Neural progenitor cell (in vitro differentiated cells): ENCODE measurements around the gene KCNK1. TPM values are rescaled to one million over a fixed set of nuclear protein-coding genes. Genes with fewer than 3 reads are reported as not detected.

Experiments used
- DNase-seq: peaks from one replicate; pipeline ENCODE4 v3.0.0-alpha.2; 2016; ENCODE audit warnings: low spot score
- H2AFZ ChIP-seq: fragments of 200-600 bp; sonication (generic); replicated peaks from 2 replicates; pipeline ENCODE4 v1.6.1; 2016; ENCODE audit warnings: antibody characterized with exemption
- H3F3A ChIP-seq: fragments of 200-600 bp; sonication (generic); 2 replicates; pipeline ENCODE4 v1.6.1; 2016; ENCODE audit warnings: antibody characterized with exemption, low read depth
- H3K27ac ChIP-seq: fragments of 200-600 bp; sonication (generic); 2 replicates; pipeline ENCODE4 v1.5.1; 2016; ENCODE audit warnings: mild to moderate bottlenecking
- H3K27me3 ChIP-seq: fragments of 200-600 bp; sonication (generic); 2 replicates; pipeline ENCODE4 v1.6.1; 2016; ENCODE audit warnings: mild to moderate bottlenecking, moderate library complexity
- H3K36me3 ChIP-seq: fragments of 200-600 bp; sonication (generic); 2 replicates; pipeline ENCODE4 v1.5.1; 2016
- H3K4me1 ChIP-seq: fragments of 200-600 bp; sonication (generic); 2 replicates; pipeline ENCODE4 v1.6.1; 2016; ENCODE audit warnings: mixed run types
- H3K4me2 ChIP-seq: fragments of 200-600 bp; sonication (generic); 2 replicates; pipeline ENCODE4 v1.6.1; 2016
- H3K4me3 ChIP-seq: fragments of 200-600 bp; sonication (generic); 2 replicates; pipeline ENCODE4 v1.5.1; 2016
- H3K79me2 ChIP-seq: fragments of 200-600 bp; sonication (generic); 2 replicates; pipeline ENCODE4 v1.6.1; 2016; ENCODE audit warnings: low read depth
- H3K9ac ChIP-seq: fragments of 200-600 bp; sonication (generic); 2 replicates; pipeline ENCODE4 v1.6.1; 2016
- H3K9me3 ChIP-seq: fragments of 200-600 bp; sonication (generic); 2 replicates; pipeline ENCODE4 v1.5.1; 2016; ENCODE audit warnings: low read depth
- H4K20me1 ChIP-seq: fragments of 200-600 bp; sonication (generic); 2 replicates; pipeline ENCODE4 v1.6.1; 2016; ENCODE audit warnings: low read depth
- H3K27ac Mint-ChIP-seq: 3 replicates; pipeline ENCODE4 v1.8.0; 2021; ENCODE audit warnings: mixed read lengths
- H3K27me3 Mint-ChIP-seq: 2 replicates; pipeline ENCODE4 v1.8.0; 2022; ENCODE audit warnings: low read depth, mild to moderate bottlenecking, inconsistent platforms, moderate library complexity, mixed read lengths; ENCODE audit not compliant: insufficient read depth
- H3K36me3 Mint-ChIP-seq: 3 replicates; pipeline ENCODE4 v1.8.0; 2021; ENCODE audit warnings: mixed read lengths
- H3K4me1 Mint-ChIP-seq: 3 replicates; pipeline ENCODE4 v1.8.0; 2021; ENCODE audit warnings: mixed read lengths
- H3K4me3 Mint-ChIP-seq: 3 replicates; pipeline ENCODE4 v1.8.0; 2021; ENCODE audit warnings: mild to moderate bottlenecking, moderate library complexity, mixed read lengths
- H3K9me3 Mint-ChIP-seq: 3 replicates; pipeline ENCODE4 v1.8.0; 2020; ENCODE audit warnings: mixed read lengths
- EZH2 ChIP-seq: fragments of 200-600 bp; sonication (generic); IDR thresholded peaks from 2 replicates; pipeline ENCODE4 v1.6.1; 2017; ENCODE audit warnings: antibody characterized with exemption, mild to moderate bottlenecking, moderate library complexity
- EZH2phosphoT487 ChIP-seq: fragments of 200-600 bp; sonication (generic); IDR thresholded peaks from 2 replicates; pipeline ENCODE4 v1.6.1; 2017; ENCODE audit warnings: antibody characterized with exemption
- total RNA-seq: library from RNA; depleted of rRNA; stranded (reverse); fragments of >200 nt; gene quantifications from 2 replicates; pipeline ENCODE4 v1.2.3, GENCODE V29; 2015; ENCODE audit warnings: low replicate concordance
- TF ChIP-seq, protein P1 (sequence below): fragments of 200-600 bp; sonication (generic); IDR thresholded peaks from 2 replicates; pipeline ENCODE4 v1.5.1; 2017; ENCODE audit warnings: antibody characterized with exemption, mild to moderate bottlenecking

Gene KCNK1
- total RNA-seq, 1 donor from 2014 or later: 0.11 TPM

DNA sequence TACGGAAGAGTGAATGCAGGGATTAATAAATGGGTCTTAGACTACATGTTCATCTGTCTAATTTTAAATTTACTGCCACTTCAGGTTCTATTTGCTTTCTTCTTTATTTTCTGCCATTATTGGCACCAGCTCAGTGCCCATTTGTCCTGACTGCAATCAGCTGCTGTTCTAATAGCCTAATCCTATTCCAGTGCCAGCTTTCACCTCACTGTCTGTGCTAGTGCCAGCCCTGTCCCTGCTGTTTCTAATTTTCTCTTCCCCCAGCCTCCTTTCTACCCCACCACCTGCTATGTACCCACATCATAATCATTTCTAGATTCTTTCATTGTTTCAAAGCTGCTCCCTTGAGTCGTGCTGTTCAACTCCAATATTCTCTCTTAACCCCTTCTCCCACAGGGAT is 86.4 kb downstream of the KCNK1 start:
- Histone ChIP-seq H3K36me3 (no peaks in the 10 kb centered on the region), H3F3A (no peaks in the 10 kb centered on the region), H3K79me2 (no peaks in the 10 kb centered on the region), H4K20me1 (no peaks in the 10 kb centered on the region), H2AFZ (no peak overlapping the region), H3K4me3 (no peak overlapping the region), H3K4me2 (no peak overlapping the region), H3K9me3 (no peaks in the 10 kb centered on the region), H3K27ac (no peak overlapping the region), H3K27me3 (no peaks in the 10 kb centered on the region), H3K4me1 (no peaks in the 10 kb centered on the region), H3K9ac (no peak overlapping the region)
- TF ChIP-seq EZH2 (no peak), EZH2phosphoT487 (no peak)
- TF ChIP-seq, protein P1, sequence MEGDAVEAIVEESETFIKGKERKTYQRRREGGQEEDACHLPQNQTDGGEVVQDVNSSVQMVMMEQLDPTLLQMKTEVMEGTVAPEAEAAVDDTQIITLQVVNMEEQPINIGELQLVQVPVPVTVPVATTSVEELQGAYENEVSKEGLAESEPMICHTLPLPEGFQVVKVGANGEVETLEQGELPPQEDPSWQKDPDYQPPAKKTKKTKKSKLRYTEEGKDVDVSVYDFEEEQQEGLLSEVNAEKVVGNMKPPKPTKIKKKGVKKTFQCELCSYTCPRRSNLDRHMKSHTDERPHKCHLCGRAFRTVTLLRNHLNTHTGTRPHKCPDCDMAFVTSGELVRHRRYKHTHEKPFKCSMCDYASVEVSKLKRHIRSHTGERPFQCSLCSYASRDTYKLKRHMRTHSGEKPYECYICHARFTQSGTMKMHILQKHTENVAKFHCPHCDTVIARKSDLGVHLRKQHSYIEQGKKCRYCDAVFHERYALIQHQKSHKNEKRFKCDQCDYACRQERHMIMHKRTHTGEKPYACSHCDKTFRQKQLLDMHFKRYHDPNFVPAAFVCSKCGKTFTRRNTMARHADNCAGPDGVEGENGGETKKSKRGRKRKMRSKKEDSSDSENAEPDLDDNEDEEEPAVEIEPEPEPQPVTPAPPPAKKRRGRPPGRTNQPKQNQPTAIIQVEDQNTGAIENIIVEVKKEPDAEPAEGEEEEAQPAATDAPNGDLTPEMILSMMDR: no peak
- Mint-ChIP-seq H3K27ac (no peak overlapping the region), H3K4me3 (no peak overlapping the region), H3K9me3 (peaks cover 7% of the 10 kb centered on the region), H3K36me3 (no peaks in the 10 kb centered on the region), H3K4me1 (peaks cover 3% of the 10 kb centered on the region), H3K27me3 (no peaks in the 10 kb centered on the region)
- DNase-seq: no peak

DNA sequence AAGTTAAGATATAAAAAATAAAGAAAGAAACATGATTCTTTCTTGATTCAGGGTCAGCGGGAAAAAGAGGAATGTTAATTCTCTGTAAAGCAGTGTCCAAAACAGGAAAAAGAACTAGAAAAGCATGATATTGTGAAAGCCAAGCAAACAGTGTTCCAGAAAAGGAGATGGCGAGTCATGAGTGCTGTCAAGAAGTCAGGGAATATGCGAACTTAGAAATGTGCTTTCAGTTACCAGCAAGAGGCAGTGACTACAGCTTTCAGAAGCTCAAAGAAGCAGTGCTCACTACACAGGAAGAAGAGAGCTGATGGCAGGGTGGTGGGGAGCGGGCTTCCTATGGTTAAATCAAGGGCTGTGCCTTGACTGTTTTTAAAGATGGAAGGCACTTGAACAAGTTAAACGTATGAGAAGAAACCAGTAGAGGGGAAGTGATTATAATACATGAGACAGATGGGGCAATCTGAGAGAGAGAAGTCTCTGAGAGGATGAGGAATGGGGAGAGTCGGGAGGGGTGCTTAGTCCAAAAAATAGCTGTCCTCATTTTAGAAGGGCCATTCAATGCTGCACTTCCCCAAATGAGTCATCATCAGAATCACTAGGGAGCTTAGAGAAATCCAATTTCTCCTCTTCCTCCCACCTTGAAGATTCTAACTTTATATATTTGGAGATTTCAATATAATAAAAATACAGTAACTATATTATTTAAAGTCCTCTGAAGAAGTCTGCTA is 90.4 kb downstream of the KCNK1 start:
- Histone ChIP-seq H3K9me3 (no peaks in the 10 kb centered on the region), H3K36me3 (no peaks in the 10 kb centered on the region), H3F3A (no peaks in the 10 kb centered on the region), H3K4me2 (no peak overlapping the region), H2AFZ (peak overlapping the region; percentile 52), H3K9ac (no peak overlapping the region), H3K4me3 (no peak overlapping the region), H3K4me1 (no peaks in the 10 kb centered on the region), H4K20me1 (no peaks in the 10 kb centered on the region), H3K79me2 (no peaks in the 10 kb centered on the region), H3K27ac (no peak overlapping the region), H3K27me3 (no peaks in the 10 kb centered on the region)
- no peaks in the 10 kb centered on the region for H3K9me3 Mint-ChIP-seq
- DNase-seq: no peak
- no peak overlapping the region for H3K27ac Mint-ChIP-seq
- H3K4me1 Mint-ChIP-seq: peaks cover 18% of the 10 kb centered on the region
- no peaks in the 10 kb centered on the region for H3K27me3 Mint-ChIP-seq
- H3K4me3 Mint-ChIP-seq: no peak overlapping the region
- TF ChIP-seq EZH2 (no peak), EZH2phosphoT487 (no peak)
- TF ChIP-seq, protein P1: no peak
- H3K36me3 Mint-ChIP-seq: no peaks in the 10 kb centered on the region

DNA sequence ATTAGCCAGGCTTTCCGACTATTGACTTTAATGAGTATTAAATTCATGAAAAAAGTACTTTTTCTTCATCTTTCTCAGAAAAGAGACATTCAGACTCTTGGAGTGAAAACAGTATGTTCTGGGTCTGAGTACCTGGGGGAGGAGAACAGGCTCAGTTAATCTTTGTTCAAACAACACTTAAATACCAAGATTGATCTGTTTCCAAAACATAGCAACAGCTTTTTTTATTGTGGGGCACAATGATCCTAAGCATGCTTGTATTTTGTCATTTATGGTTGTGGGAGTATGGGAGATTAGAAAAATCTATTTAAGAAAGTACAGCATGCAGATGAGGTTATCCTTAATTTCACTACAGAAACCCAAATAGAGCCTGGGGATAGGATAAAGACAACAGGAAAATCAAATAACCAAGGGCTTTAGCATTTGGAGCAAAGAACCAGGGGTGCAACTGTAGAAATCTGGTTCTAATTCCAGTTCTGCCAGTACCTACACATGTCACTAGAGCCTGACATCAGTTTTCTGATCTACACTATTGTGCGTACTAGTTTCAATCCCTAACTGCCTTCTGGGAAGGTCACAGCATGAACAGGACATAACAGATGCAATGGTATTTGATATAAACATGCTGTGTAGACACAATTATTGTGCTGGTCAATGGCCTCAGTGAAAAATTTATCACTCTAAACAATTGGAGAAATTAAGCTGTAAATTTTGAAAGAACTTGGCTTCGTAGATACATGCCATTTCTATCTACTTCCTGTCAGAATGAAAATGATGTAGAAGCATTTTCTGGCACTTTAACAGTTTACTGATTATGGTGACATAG is 91.2 kb downstream of the KCNK1 start:
- TF ChIP-seq, protein P1: no peak
- H3K4me1 Mint-ChIP-seq: peaks cover 18% of the 10 kb centered on the region
- Histone ChIP-seq H3F3A (no peaks in the 10 kb centered on the region), H3K9me3 (no peaks in the 10 kb centered on the region), H3K79me2 (no peaks in the 10 kb centered on the region), H3K36me3 (no peaks in the 10 kb centered on the region), H3K4me1 (no peaks in the 10 kb centered on the region), H4K20me1 (no peaks in the 10 kb centered on the region), H3K4me2 (no peak overlapping the region), H2AFZ (no peak overlapping the region), H3K4me3 (no peak overlapping the region), H3K27ac (no peak overlapping the region), H3K27me3 (no peaks in the 10 kb centered on the region), H3K9ac (no peak overlapping the region)
- H3K9me3 Mint-ChIP-seq: no peaks in the 10 kb centered on the region
- no peak overlapping the region for H3K27ac Mint-ChIP-seq
- no peak for DNase-seq
- no peaks in the 10 kb centered on the region for H3K27me3 Mint-ChIP-seq
- no peak overlapping the region for H3K4me3 Mint-ChIP-seq
- H3K36me3 Mint-ChIP-seq: no peaks in the 10 kb centered on the region
